Stomach smooth muscle (tissue), 2 donors: ENCODE results near the gene LHPP.
"Not testable (repeated sequence)": the region's sequence is repeated elsewhere in the genome, so short reads cannot be mapped to it uniquely, and the experiment has no call there.

Experiments used
- H3K27ac ChIP-seq: one replicate; pipeline ENCODE4 v1.7.0; 2013; ENCODE audit warnings: mild to moderate bottlenecking, low read length, inconsistent platforms
- H3K27me3 ChIP-seq, 2 donors: one replicate each; pipeline ENCODE4 v1.7.0; 2013; ENCODE audit warnings: low read length in 2 of 2; ENCODE audit not compliant: insufficient read depth in 2 of 2, control insufficient read depth in 1 of 2
- H3K36me3 ChIP-seq, 2 donors: one replicate each; pipeline ENCODE4 v1.7.0; 2013; ENCODE audit warnings: low read length in 2 of 2; ENCODE audit not compliant: control insufficient read depth in 2 of 2, insufficient read depth in 2 of 2
- H3K4me1 ChIP-seq: one replicate; pipeline ENCODE4 v1.7.0; 2013; ENCODE audit warnings: low read length; ENCODE audit not compliant: control insufficient read depth, insufficient read depth
- H3K4me3 ChIP-seq, 2 donors: one replicate each; pipeline ENCODE4 v1.7.0; 2013; ENCODE audit warnings: low read length in 2 of 2
- H3K9ac ChIP-seq, 2 donors: one replicate each; pipeline ENCODE4 v1.7.0; 2013; ENCODE audit warnings: low read length in 2 of 2, mild to moderate bottlenecking in 1 of 2
- H3K9me3 ChIP-seq, 2 donors: one replicate each; pipeline ENCODE4 v1.7.0; 2013; ENCODE audit warnings: low read length in 2 of 2; ENCODE audit not compliant: control insufficient read depth in 2 of 2
- donor health status: healthy.
- donor health status: Pancreatic carcinoma.

LHPP gene

GRCh38 chr10:124610851-124611250 lies 149.2 kb downstream of the LHPP start:
- H3K9ac ChIP-seq, H3K27ac ChIP-seq, H3K9me3 ChIP-seq, H3K36me3 ChIP-seq, H3K27me3 ChIP-seq, H3K4me3 ChIP-seq: not testable (repeated sequence)
- H3K4me1 ChIP-seq = peaks cover 13% of the 10 kb centered on the region

GRCh38 chr10:124611738-124612137 lies 150.1 kb downstream of the LHPP start:
- H3K27ac ChIP-seq = no peak overlapping the region
- no peak overlapping the region for H3K9ac ChIP-seq

GRCh38 chr10:124612611-124613498 lies 151.2 kb downstream of the LHPP start:
- Histone ChIP-seq H3K4me3 (no peak overlapping the region), H3K27ac (peak overlapping the region; percentile 11)

More at GRCh38 chr10:124611738-124612137, 150.1 kb downstream of the LHPP start:
- H3K36me3 ChIP-seq = no peaks in the 10 kb centered on the region
- no peak overlapping the region for H3K4me3 ChIP-seq
- H3K9me3 ChIP-seq = no peaks in the 10 kb centered on the region
- no peaks in the 10 kb centered on the region for H3K27me3 ChIP-seq
- H3K4me1 ChIP-seq = peaks cover 13% of the 10 kb centered on the region

GRCh38 chr10:124614003-124614659 lies 152.5 kb downstream of the LHPP start:
- H3K4me3 ChIP-seq = no peak overlapping the region
- no peaks in the 10 kb centered on the region for H3K27me3 ChIP-seq
- H3K27ac ChIP-seq = peak overlapping the region; percentile 11
- H3K4me1 ChIP-seq = peaks cover 14% of the 10 kb centered on the region
- H3K36me3 ChIP-seq = peaks cover 0 to 5% of the 10 kb centered on the region in 2 donors
- H3K9me3 ChIP-seq = no peaks in the 10 kb centered on the region
- no peak overlapping the region for H3K9ac ChIP-seq

More at GRCh38 chr10:124612611-124613498, 151.2 kb downstream of the LHPP start:
- Histone ChIP-seq H3K9ac (no peak overlapping the region), H3K4me1 (peaks cover 13% of the 10 kb centered on the region), H3K9me3 (no peaks in the 10 kb centered on the region), H3K36me3 (peaks cover 0 to 3% of the 10 kb centered on the region in 2 donors), H3K27me3 (no peaks in the 10 kb centered on the region)

GRCh38 chr10:124615259-124615658 lies 153.6 kb downstream of the LHPP start:
- H3K4me1 ChIP-seq = peaks cover 15% of the 10 kb centered on the region

GRCh38 chr10:124616040-124616835 lies 154.6 kb downstream of the LHPP start:
- H3K27me3 ChIP-seq = no peaks in the 10 kb centered on the region
- H3K36me3 ChIP-seq = peaks cover 0 to 5% of the 10 kb centered on the region in 2 donors
- H3K4me3 ChIP-seq = no peak overlapping the region
- no peak overlapping the region for H3K9ac ChIP-seq
- peaks cover 18% of the 10 kb centered on the region for H3K4me1 ChIP-seq
- H3K27ac ChIP-seq = no peak overlapping the region
- H3K9me3 ChIP-seq = no peaks in the 10 kb centered on the region

More at GRCh38 chr10:124615259-124615658, 153.6 kb downstream of the LHPP start:
- Histone ChIP-seq H3K9ac (no peak overlapping the region), H3K27me3 (no peaks in the 10 kb centered on the region), H3K27ac (no peak overlapping the region), H3K9me3 (no peaks in the 10 kb centered on the region), H3K4me3 (no peak overlapping the region), H3K36me3 (peaks cover 0 to 5% of the 10 kb centered on the region in 2 donors)

- H3K4me1 ChIP-seq = peaks cover 20% of the 10 kb centered on the region
- H3K27ac ChIP-seq = no peak overlapping the region
These were observed 155.2 kb downstream of the LHPP start for GRCh38 chr10:124616836-124617130.

GRCh38 chr10:124618470-124619073 lies 156.9 kb downstream of the LHPP start:
- Histone ChIP-seq H3K27ac (no peak overlapping the region), H3K36me3 (peaks cover 0 to 5% of the 10 kb centered on the region in 2 donors), H3K9me3 (no peaks in the 10 kb centered on the region), H3K9ac (no peak overlapping the region), H3K4me3 (no peak overlapping the region), H3K4me1 (peaks cover 21% of the 10 kb centered on the region), H3K27me3 (no peaks in the 10 kb centered on the region)

More at GRCh38 chr10:124616836-124617130, 155.2 kb downstream of the LHPP start:
- no peak overlapping the region for H3K9ac ChIP-seq
- H3K27me3 ChIP-seq = no peaks in the 10 kb centered on the region
- no peaks in the 10 kb centered on the region for H3K9me3 ChIP-seq
- no peak overlapping the region for H3K4me3 ChIP-seq
- peaks cover 0 to 5% of the 10 kb centered on the region in 2 donors for H3K36me3 ChIP-seq

GRCh38 chr10:124619195-124619594 lies 157.6 kb downstream of the LHPP start:
- Histone ChIP-seq H3K4me3 (no peak overlapping the region), H3K9me3 (no peaks in the 10 kb centered on the region), H3K4me1 (peaks cover 15% of the 10 kb centered on the region), H3K36me3 (peaks cover 0 to 5% of the 10 kb centered on the region in 2 donors), H3K27ac (no peak overlapping the region), H3K27me3 (no peaks in the 10 kb centered on the region), H3K9ac (no peak overlapping the region)

- H3K9me3 ChIP-seq = no peaks in the 10 kb centered on the region
- no peaks in the 10 kb centered on the region for H3K27me3 ChIP-seq
- H3K27ac ChIP-seq = no peak overlapping the region
- H3K9ac ChIP-seq = no peak overlapping the region
- no peak overlapping the region for H3K4me3 ChIP-seq
- H3K4me1 ChIP-seq = peaks cover 20% of the 10 kb centered on the region
- H3K36me3 ChIP-seq = peaks cover 0 to 5% of the 10 kb centered on the region in 2 donors
These were observed 158.3 kb downstream of the LHPP start for GRCh38 chr10:124619802-124620490.
